ENCODE measurements around the gene ULK4.

Gene ULK4

GRCh38 chr3:41334426-41334825 is 627.5 kb downstream of the ULK4 start:
- no peak for DNase-seq

- no peak for DNase-seq
Measured at GRCh38 chr3:41331041-41331440, 630.9 kb downstream of the ULK4 start.

GRCh38 chr3:41330465-41330864 is 631.4 kb downstream of the ULK4 start:
- DNase-seq = no peak

- DNase-seq = no peak
Measured at GRCh38 chr3:41329881-41330280, 632.0 kb downstream of the ULK4 start.

GRCh38 chr3:41328926-41329325 is 633.0 kb downstream of the ULK4 start:
- no peak for DNase-seq

GRCh38 chr3:41327718-41328117 is 634.2 kb downstream of the ULK4 start:
- DNase-seq = no peak

GRCh38 chr3:41324156-41324475 is 637.8 kb downstream of the ULK4 start:
- DNase-seq = no peak

GRCh38 chr3:41323467-41324155 is 638.3 kb downstream of the ULK4 start:
- no peak for DNase-seq

- no peak for DNase-seq
Measured at GRCh38 chr3:41321642-41321980, 640.3 kb downstream of the ULK4 start.

GRCh38 chr3:41320953-41321641 is 640.8 kb downstream of the ULK4 start:
- no peak for DNase-seq

GRCh38 chr3:41318520-41318919 is 643.4 kb downstream of the ULK4 start:
- DNase-seq = no peak

- DNase-seq = no peak
Measured at GRCh38 chr3:41317718-41318117, 644.2 kb downstream of the ULK4 start.

- DNase-seq = no peak
Measured at GRCh38 chr3:41317298-41317697, 644.6 kb downstream of the ULK4 start.

GRCh38 chr3:41315126-41315525 is 646.8 kb downstream of the ULK4 start:
- no peak for DNase-seq

- no peak for DNase-seq
Measured at GRCh38 chr3:41308119-41308518, 653.8 kb downstream of the ULK4 start.

GRCh38 chr3:41307065-41307464 is 654.8 kb downstream of the ULK4 start:
- no peak for DNase-seq

GRCh38 chr3:41304593-41304992 is 657.3 kb downstream of the ULK4 start:
- no peak for DNase-seq

- DNase-seq = no peak
Measured at GRCh38 chr3:41302295-41302694, 659.6 kb downstream of the ULK4 start.

- DNase-seq = no peak
Measured at GRCh38 chr3:41301548-41301947, 660.4 kb downstream of the ULK4 start.

GRCh38 chr3:41299036-41299435 is 662.9 kb downstream of the ULK4 start:
- no peak for DNase-seq

GRCh38 chr3:41297750-41298149 is 664.2 kb downstream of the ULK4 start:
- DNase-seq = no peak

GRCh38 chr3:41296556-41296955 is 665.3 kb downstream of the ULK4 start:
- DNase-seq = no peak

GRCh38 chr3:41295740-41296139 is 666.2 kb downstream of the ULK4 start:
- no peak for DNase-seq

- DNase-seq = no peak
Measured at GRCh38 chr3:41293169-41293681, 668.7 kb downstream of the ULK4 start.

- DNase-seq = no peak
Measured at GRCh38 chr3:41290736-41291135, 671.2 kb downstream of the ULK4 start.
